Measurements from ENCODE around the gene VMP1.
A peak's percentile ranks its signal among the peaks of the same experiment; 100 is the strongest.
"Not testable (repeated sequence)": the region's sequence is repeated elsewhere in the genome, so short reads cannot be mapped to it uniquely, and the experiment has no call there.

Gene VMP1

GRCh38 chr17:59814685-59815084, 107.2 kb downstream of the VMP1 start:
- DNase-seq: no peak

GRCh38 chr17:59815965-59816364, 108.5 kb downstream of the VMP1 start:
- DNase-seq: no peak

- DNase-seq: peak in 1 of 2 donors; percentile 51
These were observed 118.3 kb downstream of the VMP1 start for GRCh38 chr17:59825533-59826322.

GRCh38 chr17:59826706-59827453, 119.4 kb downstream of the VMP1 start:
- no peak for DNase-seq

GRCh38 chr17:59827721-59828477, 120.4 kb downstream of the VMP1 start:
- DNase-seq: no peak

- DNase-seq: no peak
These were observed 121.0 kb downstream of the VMP1 start for GRCh38 chr17:59828478-59828760.

- DNase-seq: peak; percentile 47 to 48
These were observed 121.4 kb downstream of the VMP1 start for GRCh38 chr17:59828819-59829216.

- peak in 1 of 2 donors; percentile 47 for DNase-seq
These were observed 122.0 kb downstream of the VMP1 start for GRCh38 chr17:59829217-59830006.

GRCh38 chr17:59830007-59830630, 122.7 kb downstream of the VMP1 start:
- peak; percentile 50 to 67 for DNase-seq

- no peak for DNase-seq
These were observed 123.5 kb downstream of the VMP1 start for GRCh38 chr17:59830846-59831486.

GRCh38 chr17:59832883-59833379, 125.5 kb downstream of the VMP1 start:
- no peak for DNase-seq

- DNase-seq: peak in 1 of 2 donors; percentile 69
These were observed 130.0 kb downstream of the VMP1 start for GRCh38 chr17:59837308-59838051.

- DNase-seq: peak; percentile 43 to 57
These were observed 130.8 kb downstream of the VMP1 start for GRCh38 chr17:59838052-59838916.

GRCh38 chr17:59839651-59840328, 132.3 kb downstream of the VMP1 start:
- no peak for DNase-seq

- DNase-seq: peak in 1 of 2 donors; percentile 38
These were observed 133.1 kb downstream of the VMP1 start for GRCh38 chr17:59840329-59841090.

- peak in 1 of 2 donors; percentile 39 for DNase-seq
These were observed 133.8 kb downstream of the VMP1 start for GRCh38 chr17:59841091-59841881.

- not testable (repeated sequence) for DNase-seq
These were observed 134.4 kb downstream of the VMP1 start for GRCh38 chr17:59841882-59842263.

All from stimulated activated CD4-positive, alpha-beta T cell treated with anti-CD3 and anti-CD28 coated beads, Interleukin-2, amount 100 ng/mL, for 24 hours (primary cell).